HFF-Myc (cell line): ENCODE measurements around the gene HNRNPH2.

Experiments
- DNase-seq: peaks from one replicate; pipeline ENCODE4 v3.0.0-alpha.2; 2011; ENCODE audit warnings: low read depth; ENCODE audit errors: extremely low read depth
- H3K4me3 ChIP-seq: replicated peaks from 2 replicates; pipeline ENCODE4 v1.5.1; 2011; ENCODE audit warnings: low read depth, mild to moderate bottlenecking, control low read depth, low read length
- CTCF ChIP-seq: IDR thresholded peaks from 2 replicates; pipeline ENCODE4 v1.5.1; 2012; ENCODE audit warnings: mild to moderate bottlenecking, low read depth, low read length, control low read depth; ENCODE audit errors: missing control alignments

Gene HNRNPH2

GRCh38 chrX:101394372-101394771, 13.7 kb upstream of the HNRNPH2 start:
- no peak overlapping the region; the same call in 1 of the 2 replicates for H3K4me3 ChIP-seq
- DNase-seq, result no peak
- TF ChIP-seq CTCF, result no peak

- DNase-seq, result no peak
- H3K4me3 ChIP-seq, result no peak overlapping the region
- no peak for TF ChIP-seq CTCF
Measured at GRCh38 chrX:101395789-101396188, 12.2 kb upstream of the HNRNPH2 start.

- no peak overlapping the region for H3K4me3 ChIP-seq
- TF ChIP-seq CTCF, result no peak
- DNase-seq, result no peak
Measured at GRCh38 chrX:101397779-101398178, 10.2 kb upstream of the HNRNPH2 start.

- no peak overlapping the region for H3K4me3 ChIP-seq
- no peak for DNase-seq
- TF ChIP-seq CTCF, result no peak
Measured at GRCh38 chrX:101398694-101399093, 9.3 kb upstream of the HNRNPH2 start.

GRCh38 chrX:101399825-101400224, 8.2 kb upstream of the HNRNPH2 start:
- DNase-seq, result no peak
- TF ChIP-seq CTCF, result no peak
- H3K4me3 ChIP-seq, result no peak overlapping the region

- H3K4me3 ChIP-seq, result peak overlapping the region; percentile 77
- no peak for DNase-seq
- no peak for TF ChIP-seq CTCF
Measured at GRCh38 chrX:101407167-101407747, 765 bp upstream of the HNRNPH2 start.

GRCh38 chrX:101408532-101408841, 465 bp downstream of the HNRNPH2 start:
- DNase-seq, result no peak
- TF ChIP-seq CTCF, result no peak
- H3K4me3 ChIP-seq, result peak overlapping the region; percentile 77
